HG03025 (cell line): Measurements from ENCODE around the gene RABGAP1.

ENCODE experiments used
- ATAC-seq: cut with Tn5 transposase; IDR thresholded peaks from one replicate; pipeline ENCODE4 v1.9.1; 2021; ENCODE audit warnings: mild to moderate bottlenecking, moderate library complexity; ENCODE audit not compliant: unreplicated experiment, low FRiP score

The RABGAP1 gene

GRCh38 chr9:123138163-123138562 lies 197.3 kb downstream of the RABGAP1 start:
- ATAC-seq = no peak

GRCh38 chr9:123149067-123149466 lies 208.2 kb downstream of the RABGAP1 start:
- no peak for ATAC-seq

GRCh38 chr9:123150708-123151503 lies 210.1 kb downstream of the RABGAP1 start:
- ATAC-seq = no peak
